HFF-Myc (cell line): Measurements from ENCODE around the gene TIPIN.

Experiments
- DNase-seq: peaks from one replicate; pipeline ENCODE4 v3.0.0-alpha.2; 2011; ENCODE audit warnings: low read depth; ENCODE audit errors: extremely low read depth
- H3K4me3 ChIP-seq: replicated peaks from 2 replicates; pipeline ENCODE4 v1.5.1; 2011; ENCODE audit warnings: low read depth, mild to moderate bottlenecking, control low read depth, low read length
- CTCF ChIP-seq: IDR thresholded peaks from 2 replicates; pipeline ENCODE4 v1.5.1; 2012; ENCODE audit warnings: mild to moderate bottlenecking, low read depth, low read length, control low read depth; ENCODE audit errors: missing control alignments

Gene TIPIN

GRCh38 chr15:66292571-66293418, 63.7 kb downstream of the TIPIN start:
- H3K4me3 ChIP-seq: peak overlapping the region; percentile 53
- no peak for TF ChIP-seq CTCF

DNA sequence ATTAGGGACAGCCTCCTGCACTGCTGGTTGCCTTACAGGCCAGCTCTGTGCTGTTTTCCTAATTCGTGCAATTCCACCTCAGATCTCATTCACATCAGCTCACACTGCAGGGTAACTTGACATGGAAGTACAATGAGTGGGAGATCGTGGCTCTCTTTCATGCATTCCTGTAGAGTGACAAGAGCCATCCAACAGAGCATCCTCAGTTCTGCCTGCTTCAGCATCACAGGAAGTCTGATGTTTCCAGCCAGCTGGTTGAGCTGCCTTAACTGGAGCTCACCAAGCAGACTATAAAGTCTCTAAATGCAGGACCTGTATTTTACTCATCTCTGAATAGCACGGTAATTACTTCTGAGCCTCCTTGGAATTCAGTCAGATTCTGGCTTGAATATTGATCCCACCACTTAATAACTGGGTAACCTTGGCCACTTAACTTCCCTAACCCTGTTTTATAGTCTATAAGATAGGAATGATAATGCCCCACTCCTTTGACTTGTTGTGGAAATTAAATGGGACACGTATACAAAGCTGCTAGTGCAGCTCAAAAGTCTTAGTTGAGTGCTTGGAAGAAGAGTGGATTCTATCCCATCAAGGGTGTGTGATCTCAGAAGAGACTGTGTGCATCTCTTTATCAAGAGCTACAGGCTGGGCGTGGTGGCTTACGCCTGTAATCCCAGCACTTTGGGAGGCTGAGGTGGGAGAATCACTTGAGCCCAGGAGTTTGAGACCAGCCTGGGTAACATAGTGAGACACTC, 64.5 kb downstream of the TIPIN start:
- peak overlapping the region; percentile 53; the same call in 1 of the 2 replicates for H3K4me3 ChIP-seq
- DNase-seq: no peak
- no peak for TF ChIP-seq CTCF

More at GRCh38 chr15:66292571-66293418, 63.7 kb downstream of the TIPIN start:
- DNase-seq: no peak

GRCh38 chr15:66290518-66290917, 66.0 kb downstream of the TIPIN start:
- DNase-seq: no peak
- H3K4me3 ChIP-seq: no peak overlapping the region
- TF ChIP-seq CTCF: no peak

GRCh38 chr15:66290007-66290406, 66.5 kb downstream of the TIPIN start:
- no peak for TF ChIP-seq CTCF
- no peak overlapping the region for H3K4me3 ChIP-seq
- no peak for DNase-seq

DNA sequence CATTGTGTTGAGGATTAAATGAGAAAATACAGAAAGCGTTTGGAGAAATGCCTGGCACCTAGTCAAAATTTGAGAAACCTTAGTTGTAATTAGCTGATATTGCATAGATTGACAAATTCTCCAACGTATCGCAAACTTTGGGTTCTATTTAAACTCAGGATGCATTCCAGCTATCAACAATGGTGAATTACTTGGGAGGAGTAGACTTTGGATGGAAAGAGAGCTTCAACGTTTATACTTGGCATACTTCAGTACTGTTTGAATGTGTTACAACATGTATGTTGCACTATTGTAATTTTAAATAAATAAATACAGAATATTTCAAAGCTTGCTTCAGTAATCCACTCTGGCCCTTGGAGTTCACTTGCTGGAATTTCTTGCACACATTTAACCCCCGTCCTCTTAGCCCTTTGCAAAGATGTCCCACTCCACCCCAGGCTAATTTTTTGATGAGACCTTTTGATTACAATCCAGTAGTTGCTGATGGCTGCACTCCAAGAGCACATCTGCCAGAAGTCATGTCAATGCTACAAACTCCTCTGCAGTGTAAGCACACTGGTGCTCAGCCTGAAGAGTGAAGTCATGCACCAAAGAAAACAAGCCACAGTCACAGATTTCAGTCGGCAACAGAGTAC, 67.8 kb downstream of the TIPIN start:
- DNase-seq: no peak

More for the DNA sequence above, 67.8 kb downstream of the TIPIN start:
- no peak overlapping the region for H3K4me3 ChIP-seq
- no peak for TF ChIP-seq CTCF
